Subcutaneous preadipocyte (primary cell): ENCODE data around the gene PRDX5. TPM values are rescaled to one million over a fixed set of nuclear protein-coding genes. Genes with fewer than 3 reads are reported as not detected.

Source experiments
- small RNA-seq: library from RNA; depleted of rRNA; stranded (forward); fragments of <200 nt; gene quantifications from one replicate; pipeline ENCODE3, GENCODE V24; 2012
- total RNA-seq: library from RNA; depleted of rRNA; stranded (reverse); fragments of >200 nt; gene quantifications from 2 replicates; pipeline ENCODE4 v1.2.3, GENCODE V29; 2012

Gene PRDX5
- 92.1 and 148 TPM in 2 replicates for total RNA-seq

DNA sequence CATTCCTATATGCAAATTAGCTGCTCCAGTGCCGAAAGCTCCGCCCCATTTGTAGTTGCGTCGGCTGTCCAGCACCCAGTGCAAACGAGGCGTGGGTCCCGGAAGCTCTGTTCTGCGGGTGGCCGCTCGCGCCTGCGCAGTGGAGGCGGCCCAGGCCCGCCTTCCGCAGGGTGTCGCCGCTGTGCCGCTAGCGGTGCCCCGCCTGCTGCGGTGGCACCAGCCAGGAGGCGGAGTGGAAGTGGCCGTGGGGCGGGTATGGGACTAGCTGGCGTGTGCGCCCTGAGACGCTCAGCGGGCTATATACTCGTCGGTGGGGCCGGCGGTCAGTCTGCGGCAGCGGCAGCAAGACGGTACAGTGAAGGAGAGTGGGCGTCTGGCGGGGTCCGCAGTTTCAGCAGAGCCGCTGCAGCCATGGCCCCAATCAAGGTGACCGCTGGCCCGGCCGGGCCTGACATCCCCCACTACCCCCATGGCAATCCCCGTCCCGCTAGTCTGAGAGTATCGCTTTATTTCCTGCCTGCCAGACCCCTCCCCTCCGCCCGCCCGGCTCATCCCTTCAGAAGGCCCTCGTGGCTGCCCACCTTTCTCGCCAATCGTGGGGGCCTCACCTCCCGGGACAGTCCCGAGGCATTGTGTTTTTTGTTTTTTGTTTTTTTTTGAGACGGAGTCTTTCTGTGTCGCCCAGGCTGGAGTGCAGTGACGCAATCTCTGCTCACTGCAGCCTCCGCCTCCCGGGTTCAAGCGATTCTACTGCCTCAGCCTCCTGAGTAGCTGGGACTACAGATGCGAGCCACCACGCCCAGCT lies at the start of gene PRDX5:
Gene PRDX5, plus strand, starts transcription at position 161 of the 805 bp plus-strand sequence. Its CDS starts 95 bp downstream, at position 256.

DNA sequence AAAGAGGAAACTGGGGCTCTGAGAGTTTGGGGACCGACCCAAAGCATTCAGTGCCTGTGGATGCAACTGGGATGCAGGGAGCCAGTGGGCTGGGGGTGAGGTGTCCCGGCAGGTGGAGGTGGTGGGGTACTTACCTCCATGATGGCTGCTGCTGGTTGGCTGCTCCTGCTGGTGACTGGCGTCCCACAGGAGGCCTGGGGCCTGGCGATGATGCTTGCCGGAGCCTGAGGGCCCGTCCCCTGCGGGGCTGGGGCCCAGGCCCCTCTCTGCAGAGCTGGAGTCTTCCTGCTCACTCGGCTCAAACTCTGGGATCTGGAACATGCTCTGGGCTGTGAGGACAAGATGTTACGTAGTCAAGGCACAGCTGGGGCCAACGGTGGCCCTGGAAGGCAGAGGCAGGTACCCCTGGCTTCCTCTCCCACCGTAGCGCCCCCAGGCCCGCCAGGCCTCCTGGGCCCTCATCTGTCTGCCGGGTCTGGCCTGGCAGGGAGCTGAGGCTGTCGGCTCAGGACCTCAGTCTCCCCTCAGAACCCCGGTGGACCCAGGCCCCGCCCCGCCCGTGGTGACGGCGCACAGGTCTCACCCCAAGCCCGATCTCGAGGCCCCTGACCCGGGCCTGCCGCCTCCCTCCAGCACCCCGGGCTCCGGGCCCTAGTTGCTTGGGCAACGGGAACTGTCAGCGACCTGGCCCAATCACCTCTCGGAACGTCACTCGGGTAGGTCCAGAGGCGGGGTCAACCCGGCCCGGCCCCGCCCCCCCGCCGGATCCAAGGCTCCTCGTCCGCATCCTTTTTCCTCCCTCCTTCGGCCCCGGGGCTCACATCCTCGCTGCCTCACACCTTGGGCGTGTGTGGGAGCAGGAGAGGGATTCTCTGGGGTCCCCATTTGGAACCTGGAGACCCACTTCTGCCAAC lies 33.6 kb upstream of the PRDX5 start, which contains the start of gene BAD:
Gene BAD, minus strand, starts transcription at position 618 of the 914 bp plus-strand sequence. Its CDS starts 297 bp downstream, at position 321.

GRCh38 chr11:64284962-64285884 lies 32.7 kb upstream of the PRDX5 start, which contains the start of gene GPR137:
Gene GPR137, plus strand, starts transcription at chr11:64285848. Its CDS starts 677 bp downstream, at chr11:64286525.

DNA sequence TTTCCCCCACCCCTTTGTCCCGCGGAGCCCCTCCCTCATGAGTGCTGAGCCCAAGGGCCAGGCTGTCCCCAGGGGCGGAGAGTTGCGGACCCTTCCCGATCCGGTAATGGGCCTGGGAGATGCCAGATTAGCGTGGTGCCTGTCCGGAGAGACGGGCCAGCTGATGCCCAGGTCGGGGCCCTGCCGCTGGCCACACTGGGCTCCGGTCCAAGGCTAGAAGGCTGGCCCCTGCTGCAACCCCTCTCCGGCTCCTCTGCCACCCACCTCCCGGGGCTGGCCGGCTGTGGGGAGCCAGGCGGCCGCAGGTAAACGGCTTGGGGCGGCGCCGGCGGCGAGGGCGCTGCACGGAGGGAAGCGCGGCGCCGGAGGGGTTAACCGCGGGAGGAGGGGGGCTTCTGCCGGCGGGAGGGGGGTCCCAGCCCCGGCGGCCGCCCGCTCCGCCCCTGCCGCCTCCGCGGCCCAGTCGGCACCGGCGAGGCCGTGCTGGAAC lies 26.6 kb upstream of the PRDX5 start, which contains the start of gene KCNK4:
Gene KCNK4, plus strand, starts transcription at position 41 of the 490 bp plus-strand sequence. CDS start 1,717 bp downstream, outside the sequence.

DNA sequence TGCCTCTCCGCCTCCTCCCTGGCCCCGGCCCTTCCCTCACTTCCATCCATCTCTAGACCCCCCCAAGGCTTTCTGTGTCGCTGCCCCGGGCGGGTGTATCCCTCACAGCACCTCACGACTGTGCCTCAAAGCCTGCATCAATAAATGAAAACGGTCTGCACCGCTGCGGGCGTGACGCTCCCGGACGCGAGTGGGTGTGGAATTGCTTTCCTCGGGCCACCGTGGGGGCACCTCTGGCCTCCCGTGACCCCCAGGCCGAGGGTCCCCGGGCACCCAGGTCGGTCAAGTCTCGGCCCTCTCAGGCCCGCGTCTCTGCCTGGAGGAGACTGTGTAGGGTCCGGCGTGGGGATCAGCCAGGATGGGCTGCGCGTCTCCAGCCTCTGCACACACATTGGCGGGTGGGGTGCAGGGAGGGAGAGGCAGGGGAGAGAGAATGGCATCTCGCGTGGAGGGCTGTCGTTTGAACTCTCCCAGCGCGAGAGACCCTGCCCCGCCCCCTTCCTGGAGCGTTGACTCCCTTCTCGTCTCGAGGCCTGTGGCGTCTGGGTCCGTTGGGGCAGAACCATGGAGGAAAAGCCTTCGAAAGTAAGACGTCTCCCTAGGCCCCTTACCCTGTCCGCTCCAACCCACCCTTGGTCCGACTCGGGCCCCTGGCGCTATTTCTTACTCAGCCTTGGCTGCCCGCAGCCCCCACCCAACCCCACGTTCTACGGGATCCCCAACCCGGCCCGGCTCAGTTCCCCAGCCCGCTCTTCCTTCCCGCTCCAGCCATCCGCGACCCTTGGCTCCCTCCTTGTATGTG lies 17.9 kb upstream of the PRDX5 start, which contains the start of gene CATSPERZ:
Gene CATSPERZ, plus strand, starts transcription at position 512 of the 802 bp plus-strand sequence. Its CDS starts 53 bp downstream, at position 565.

DNA sequence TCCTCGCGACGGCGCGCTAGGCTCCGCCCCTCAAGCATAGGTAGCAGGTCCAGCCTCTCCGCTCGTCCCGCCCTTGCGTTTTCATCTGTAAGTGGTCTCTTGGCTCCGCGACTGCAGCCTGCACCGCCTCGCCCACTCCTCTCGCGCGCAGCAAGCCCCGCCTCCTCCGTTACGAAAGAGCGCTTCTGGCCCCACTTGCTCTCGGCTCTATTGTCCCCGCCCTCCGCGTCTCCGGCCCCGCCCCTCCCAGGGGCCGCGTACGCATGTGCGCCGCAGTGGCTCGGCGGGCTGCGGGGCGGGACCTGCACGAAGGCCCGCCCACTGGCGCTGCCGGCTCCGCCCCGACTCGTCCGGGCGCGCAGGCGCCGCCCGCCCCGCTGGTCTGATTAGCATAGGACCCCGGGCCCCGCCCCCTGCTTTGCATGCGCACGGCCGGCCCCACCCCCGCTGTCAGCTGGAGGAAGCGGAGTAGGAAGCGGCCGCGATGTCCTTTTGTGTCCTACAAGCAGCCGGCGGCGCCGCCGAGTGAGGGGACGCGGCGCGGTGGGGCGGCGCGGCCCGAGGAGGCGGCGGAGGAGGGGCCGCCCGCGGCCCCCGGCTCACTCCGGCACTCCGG lies 12.7 kb upstream of the PRDX5 start, which contains the start of gene ESRRA:
Gene ESRRA, plus strand, starts transcription at position 450 of the 616 bp plus-strand sequence. CDS start 1,656 bp downstream, outside the sequence.

DNA sequence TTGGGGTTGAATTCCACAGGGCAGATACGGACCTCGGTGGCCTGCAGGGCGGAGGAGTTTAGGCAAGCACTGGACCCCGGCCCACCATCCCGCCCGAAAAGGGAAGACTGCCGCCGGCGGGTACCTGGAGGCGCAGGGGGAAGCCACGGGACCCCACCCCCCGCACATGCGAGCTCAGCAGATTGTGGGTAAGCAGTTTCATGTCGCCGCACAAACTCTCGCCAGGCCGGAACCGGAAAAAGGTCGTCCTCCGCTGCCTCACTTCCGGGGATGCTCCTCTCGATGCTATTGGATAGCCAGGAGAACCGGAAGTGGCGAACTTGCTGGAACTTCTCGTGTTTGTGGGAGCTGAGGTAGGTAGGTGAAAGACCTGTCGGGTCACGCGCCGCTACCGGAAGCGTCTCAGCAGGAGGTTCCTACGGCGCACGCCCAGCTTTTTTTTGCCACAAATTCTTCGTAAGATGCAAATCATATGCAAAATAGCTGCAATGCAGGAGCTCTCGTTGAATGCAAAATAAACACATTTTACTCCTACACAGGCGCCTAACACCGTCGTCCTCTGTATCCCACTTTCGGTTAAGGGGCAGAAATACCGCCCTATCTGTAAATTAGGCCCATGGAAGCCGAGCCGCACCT lies 478 bp upstream of the PRDX5 start, which contains the start of gene TRMT112:
Gene TRMT112, minus strand, starts transcription at position 235 of the 636 bp plus-strand sequence. Its CDS starts 33 bp downstream, at position 202.

DNA sequence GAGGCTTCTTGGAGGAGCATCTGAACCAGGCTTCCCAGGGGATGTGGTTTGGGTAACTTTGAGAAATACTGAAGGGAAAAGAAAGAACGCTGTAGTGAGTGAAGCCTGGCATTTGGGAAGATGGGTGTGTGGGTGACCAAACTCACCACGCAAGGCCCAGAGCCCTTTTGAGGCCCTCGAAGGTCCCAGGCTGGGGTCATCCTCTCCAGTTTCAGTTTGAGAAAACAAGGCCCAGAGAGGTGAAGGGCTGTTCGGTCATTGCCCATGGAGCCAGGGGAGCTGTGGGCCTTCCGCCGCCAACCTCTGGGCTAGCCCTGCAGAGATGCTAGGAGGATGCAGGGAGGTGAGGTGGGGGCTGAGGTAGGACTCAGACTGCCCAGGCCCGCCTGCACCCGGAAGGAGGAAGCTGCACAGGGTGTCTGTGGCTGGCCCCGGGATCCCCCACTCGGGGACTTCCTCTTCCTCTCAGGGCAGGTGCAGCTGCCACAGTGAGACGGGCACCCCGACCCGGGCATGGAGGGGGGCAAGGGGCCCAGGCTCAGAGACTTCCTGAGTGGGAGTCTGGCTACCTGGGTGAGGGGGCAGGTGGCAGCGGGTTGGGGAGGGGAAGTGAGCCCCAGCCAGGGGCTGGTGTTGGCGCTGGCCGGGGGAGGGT lies 22.0 kb downstream of the PRDX5 start, which contains the start of gene CCDC88B:
Gene CCDC88B, plus strand, starts transcription at position 451 of the 655 bp plus-strand sequence. Its CDS starts 63 bp downstream, at position 514.

GRCh38 chr11:64358907-64359711 lies 41.2 kb downstream of the PRDX5 start, which contains the start of gene RPS6KA4:
Gene RPS6KA4, plus strand, starts transcription at chr11:64359162. Its CDS starts 74 bp downstream, at chr11:64359236.

Small RNA genes within 50 kb of the gene (small RNA-seq; reads per million reads assigned to genes)
- gene MIR1237: 0.14 reads per million
- gene MIR7155: not detected
- not detected for gene RF00019

Other genes starting within 250 kb of the PRDX5 start
- gene MACROD1, start 152.0 kb upstream of the PRDX5 start, total RNA-seq: 20.9 and 23.1 TPM in 2 replicates
- gene STIP1, start 131.9 kb upstream of the PRDX5 start, total RNA-seq: 159 and 235 TPM in 2 replicates
- gene FERMT3, start 111.4 kb upstream of the PRDX5 start, total RNA-seq: 2.2 and 7.8 TPM in 2 replicates
- 28.7 and 29.9 TPM in 2 replicates for gene TRPT1, start 91.9 kb upstream of the PRDX5 start, total RNA-seq
- gene NUDT22, start 91.8 kb upstream of the PRDX5 start, total RNA-seq: 46.3 and 51.8 TPM in 2 replicates
- gene DNAJC4, start 87.6 kb upstream of the PRDX5 start, total RNA-seq: 7.0 and 7.4 TPM in 2 replicates
- 26.0 and 29.4 TPM in 2 replicates for gene VEGFB, start 83.5 kb upstream of the PRDX5 start, total RNA-seq
- 40.3 and 48.5 TPM in 2 replicates for gene FKBP2, start 77.0 kb upstream of the PRDX5 start, total RNA-seq
- 259 and 300 TPM in 2 replicates for gene PPP1R14B, start 71.2 kb upstream of the PRDX5 start, total RNA-seq
- gene PLCB3, start 66.6 kb upstream of the PRDX5 start, total RNA-seq: 35.3 and 61.4 TPM in 2 replicates
- gene BAD, start 33.5 kb upstream of the PRDX5 start, total RNA-seq: 46.9 and 71.7 TPM in 2 replicates
- 9.6 and 12.1 TPM in 2 replicates for gene GPR137, start 32.3 kb upstream of the PRDX5 start, total RNA-seq
- gene KCNK4, start 26.8 kb upstream of the PRDX5 start, total RNA-seq: not detected in 2 replicates
- gene CATSPERZ, start 17.8 kb upstream of the PRDX5 start, total RNA-seq: 1.1 TPM in 1 of 2 replicates, not detected in the other
- 31.2 and 36.0 TPM in 2 replicates for gene ESRRA, start 12.6 kb upstream of the PRDX5 start, total RNA-seq
- gene TRMT112, start 562 bp upstream of the PRDX5 start, total RNA-seq: 138 and 175 TPM in 2 replicates
- 0.20 and 1.8 TPM in 2 replicates for gene CCDC88B, start 22.1 kb downstream of the PRDX5 start, total RNA-seq
- 44.8 and 54.0 TPM in 2 replicates for gene RPS6KA4, start 41.0 kb downstream of the PRDX5 start, total RNA-seq
- gene SLC22A11, start 237.8 kb downstream of the PRDX5 start, total RNA-seq: not detected in 2 replicates